ENCODE results near the gene TCOF1.

TCOF1 gene

GRCh38 chr5:150343994-150344631, 13.4 kb upstream of the TCOF1 start:
- no peak for TF ChIP-seq PAX5 (IDR thresholded peaks at IDR 0.05; ENCODE audit: insufficient read depth, low read length, severe bottlenecking)
- TF ChIP-seq SPI1 (IDR thresholded peaks at IDR 0.05; ENCODE audit: low read depth, low read length), result no peak
- no peak for TF ChIP-seq POU2F2 (IDR thresholded peaks at IDR 0.05; ENCODE audit: low read depth, low read length)
- TF ChIP-seq POLR2A (IDR thresholded peaks at IDR 0.05; ENCODE audit: low read depth, low read length), result no peak
- no peak for TF ChIP-seq TAF1 (IDR thresholded peaks at IDR 0.05; ENCODE audit: low read depth, low read length)
- TF ChIP-seq POLR2AphosphoS5 (IDR thresholded peaks at IDR 0.05; ENCODE audit: low read depth, low read length), result no peak
- FAIRE-seq, result no peak

GRCh38 chr5:150345716-150346115, 11.8 kb upstream of the TCOF1 start:
- FAIRE-seq (peak; percentile 5), DNase-seq (ENCODE audit: insufficient read length, low spot score) (no peak)
- TF ChIP-seq SPI1 (IDR thresholded peaks at IDR 0.05; ENCODE audit: low read depth, low read length) (no peak), TAF1 (IDR thresholded peaks at IDR 0.05; ENCODE audit: low read depth, low read length) (no peak), PAX5 (IDR thresholded peaks at IDR 0.05; ENCODE audit: insufficient read depth, low read length, severe bottlenecking) (no peak), POLR2AphosphoS5 (IDR thresholded peaks at IDR 0.05; ENCODE audit: low read depth, low read length) (no peak), POU2F2 (IDR thresholded peaks at IDR 0.05; ENCODE audit: low read depth, low read length) (no peak)

More at GRCh38 chr5:150343994-150344631, 13.4 kb upstream of the TCOF1 start:
- DNase-seq (ENCODE audit: insufficient read length, low spot score), result no peak

GRCh38 chr5:150346592-150346991, 10.9 kb upstream of the TCOF1 start:
- DNase-seq (ENCODE audit: insufficient read length, low spot score) (no peak), FAIRE-seq (no peak)
- TF ChIP-seq PAX5 (IDR thresholded peaks at IDR 0.05; ENCODE audit: insufficient read depth, low read length, severe bottlenecking) (no peak), POLR2AphosphoS5 (IDR thresholded peaks at IDR 0.05; ENCODE audit: low read depth, low read length) (no peak), POU2F2 (IDR thresholded peaks at IDR 0.05; ENCODE audit: low read depth, low read length) (no peak), TAF1 (IDR thresholded peaks at IDR 0.05; ENCODE audit: low read depth, low read length) (no peak), POLR2A (IDR thresholded peaks at IDR 0.05; ENCODE audit: low read depth, low read length) (no peak), SPI1 (IDR thresholded peaks at IDR 0.05; ENCODE audit: low read depth, low read length) (no peak)

- no peak for FAIRE-seq
Observed at GRCh38 chr5:150347003-150347402, 10.5 kb upstream of the TCOF1 start.

GRCh38 chr5:150347451-150347850, 10.0 kb upstream of the TCOF1 start:
- FAIRE-seq (no peak), DNase-seq (ENCODE audit: insufficient read length, low spot score) (no peak)
- TF ChIP-seq POLR2AphosphoS5 (IDR thresholded peaks at IDR 0.05; ENCODE audit: low read depth, low read length) (no peak), SPI1 (IDR thresholded peaks at IDR 0.05; ENCODE audit: low read depth, low read length) (no peak), POU2F2 (IDR thresholded peaks at IDR 0.05; ENCODE audit: low read depth, low read length) (no peak), TAF1 (IDR thresholded peaks at IDR 0.05; ENCODE audit: low read depth, low read length) (no peak), PAX5 (IDR thresholded peaks at IDR 0.05; ENCODE audit: insufficient read depth, low read length, severe bottlenecking) (no peak), POLR2A (IDR thresholded peaks at IDR 0.05; ENCODE audit: low read depth, low read length) (no peak)

More at GRCh38 chr5:150347003-150347402, 10.5 kb upstream of the TCOF1 start:
- DNase-seq (ENCODE audit: insufficient read length, low spot score), result no peak
- TF ChIP-seq POU2F2 (IDR thresholded peaks at IDR 0.05; ENCODE audit: low read depth, low read length) (no peak), PAX5 (IDR thresholded peaks at IDR 0.05; ENCODE audit: insufficient read depth, low read length, severe bottlenecking) (no peak), SPI1 (IDR thresholded peaks at IDR 0.05; ENCODE audit: low read depth, low read length) (no peak), POLR2A (IDR thresholded peaks at IDR 0.05; ENCODE audit: low read depth, low read length) (no peak), POLR2AphosphoS5 (IDR thresholded peaks at IDR 0.05; ENCODE audit: low read depth, low read length) (no peak), TAF1 (IDR thresholded peaks at IDR 0.05; ENCODE audit: low read depth, low read length) (no peak)

GRCh38 chr5:150349681-150350275, 7.7 kb upstream of the TCOF1 start:
- DNase-seq (ENCODE audit: insufficient read length, low spot score), result no peak
- FAIRE-seq, result no peak
- TF ChIP-seq SPI1 (IDR thresholded peaks at IDR 0.05; ENCODE audit: low read depth, low read length) (no peak), PAX5 (IDR thresholded peaks at IDR 0.05; ENCODE audit: insufficient read depth, low read length, severe bottlenecking) (no peak), POU2F2 (IDR thresholded peaks at IDR 0.05; ENCODE audit: low read depth, low read length) (no peak), POLR2A (IDR thresholded peaks at IDR 0.05; ENCODE audit: low read depth, low read length) (no peak), TAF1 (IDR thresholded peaks at IDR 0.05; ENCODE audit: low read depth, low read length) (no peak), POLR2AphosphoS5 (IDR thresholded peaks at IDR 0.05; ENCODE audit: low read depth, low read length) (no peak)

GRCh38 chr5:150350524-150351344, 6.8 kb upstream of the TCOF1 start:
- no peak for TF ChIP-seq POLR2A (IDR thresholded peaks at IDR 0.05; ENCODE audit: low read depth, low read length)
- TF ChIP-seq SPI1 (IDR thresholded peaks at IDR 0.05; ENCODE audit: low read depth, low read length), result no peak
- no peak for TF ChIP-seq POLR2AphosphoS5 (IDR thresholded peaks at IDR 0.05; ENCODE audit: low read depth, low read length)
- TF ChIP-seq PAX5 (IDR thresholded peaks at IDR 0.05; ENCODE audit: insufficient read depth, low read length, severe bottlenecking), result no peak
- no peak for TF ChIP-seq TAF1 (IDR thresholded peaks at IDR 0.05; ENCODE audit: low read depth, low read length)
- TF ChIP-seq POU2F2 (IDR thresholded peaks at IDR 0.05; ENCODE audit: low read depth, low read length), result no peak
- DNase-seq (ENCODE audit: insufficient read length, low spot score), result peak; percentile 47
- FAIRE-seq, result peak; percentile 90

- TF ChIP-seq POLR2AphosphoS5 (IDR thresholded peaks at IDR 0.05; ENCODE audit: low read depth, low read length) (no peak), SPI1 (IDR thresholded peaks at IDR 0.05; ENCODE audit: low read depth, low read length) (no peak), POLR2A (IDR thresholded peaks at IDR 0.05; ENCODE audit: low read depth, low read length) (no peak), PAX5 (IDR thresholded peaks at IDR 0.05; ENCODE audit: insufficient read depth, low read length, severe bottlenecking) (no peak), POU2F2 (IDR thresholded peaks at IDR 0.05; ENCODE audit: low read depth, low read length) (no peak), TAF1 (IDR thresholded peaks at IDR 0.05; ENCODE audit: low read depth, low read length) (no peak)
- no peak for DNase-seq (ENCODE audit: insufficient read length, low spot score)
- FAIRE-seq, result no peak
Observed at GRCh38 chr5:150352244-150353031, 5.1 kb upstream of the TCOF1 start.

Measured in GM12891 (cell line).